Measurements from ENCODE around the gene KIDINS220.

The KIDINS220 gene

DNA sequence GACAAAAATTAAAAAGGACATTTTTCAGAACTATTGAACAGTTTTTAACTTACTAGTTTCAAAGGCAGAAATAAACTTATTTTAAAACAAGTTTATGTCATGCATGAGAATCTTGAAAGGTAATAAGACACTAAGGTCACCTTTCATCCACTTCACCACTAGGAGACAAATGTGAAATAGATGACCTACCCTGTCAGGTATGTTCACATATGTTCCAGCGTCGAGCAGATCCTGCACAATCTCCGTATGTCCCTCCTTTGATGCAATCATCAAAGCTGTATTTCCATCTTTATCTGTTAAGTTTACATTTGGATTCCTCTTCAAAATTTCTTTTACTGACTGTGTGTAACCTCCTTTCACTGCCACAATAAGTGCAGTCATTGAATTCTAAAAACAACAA is 34.7 kb downstream of the KIDINS220 start:
- DNase-seq, result no peak

DNA sequence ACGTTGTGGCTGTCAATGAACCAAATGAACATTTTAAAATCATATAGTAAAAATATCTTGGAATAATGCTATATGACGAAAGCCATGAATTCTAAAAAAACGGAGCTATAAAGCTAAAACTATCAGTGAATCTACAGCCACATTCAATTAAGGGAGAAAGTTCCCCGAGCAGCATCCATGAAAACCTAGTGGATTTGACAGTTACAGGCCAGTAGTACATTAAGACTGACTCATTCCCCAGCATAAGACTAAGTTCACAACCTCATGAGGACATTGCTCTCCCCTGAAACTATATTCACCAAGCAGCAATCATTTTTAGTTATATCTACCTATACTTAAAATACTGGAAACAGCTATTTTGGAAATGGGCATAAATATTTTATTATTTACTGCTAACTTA is 36.6 kb downstream of the KIDINS220 start:
- DNase-seq, result no peak

DNA sequence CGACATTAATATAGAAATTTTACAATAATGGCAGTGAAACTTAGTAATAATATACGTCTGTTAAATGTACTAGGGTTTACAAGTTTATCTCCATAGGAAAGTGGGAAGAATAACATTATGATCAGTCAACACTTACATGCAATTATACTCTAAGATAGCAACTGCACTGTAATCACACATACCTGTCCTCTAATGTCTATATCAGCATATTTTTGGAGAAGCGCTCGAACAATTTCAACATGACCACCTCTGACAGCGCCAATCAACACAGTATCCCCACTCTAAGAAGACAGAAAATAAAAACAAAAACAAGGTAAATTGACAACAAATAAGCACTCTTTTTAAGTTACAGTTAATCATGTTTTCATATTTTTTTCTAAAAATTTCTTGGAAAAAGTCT is 37.2 kb downstream of the KIDINS220 start:
- no peak for DNase-seq

DNA sequence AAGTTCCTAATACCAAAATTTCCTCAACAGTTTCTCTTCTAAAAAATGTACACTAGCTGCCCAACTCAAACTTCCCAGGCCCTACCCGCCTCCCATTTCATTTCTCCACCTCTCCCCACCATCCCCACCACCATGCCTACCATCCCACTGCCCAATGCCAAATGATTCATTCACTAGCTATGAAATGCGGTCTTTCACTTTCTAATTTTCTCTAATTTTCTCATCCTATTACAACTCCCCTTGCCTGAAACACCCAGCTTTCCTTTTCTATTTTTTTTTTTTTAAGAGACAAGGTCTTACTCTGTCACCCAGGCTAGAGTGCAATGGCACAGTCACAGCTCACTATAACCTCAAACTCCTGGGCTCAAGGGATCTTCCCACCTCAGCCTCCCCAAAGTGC is 38.4 kb downstream of the KIDINS220 start:
- DNase-seq, result no peak

DNA sequence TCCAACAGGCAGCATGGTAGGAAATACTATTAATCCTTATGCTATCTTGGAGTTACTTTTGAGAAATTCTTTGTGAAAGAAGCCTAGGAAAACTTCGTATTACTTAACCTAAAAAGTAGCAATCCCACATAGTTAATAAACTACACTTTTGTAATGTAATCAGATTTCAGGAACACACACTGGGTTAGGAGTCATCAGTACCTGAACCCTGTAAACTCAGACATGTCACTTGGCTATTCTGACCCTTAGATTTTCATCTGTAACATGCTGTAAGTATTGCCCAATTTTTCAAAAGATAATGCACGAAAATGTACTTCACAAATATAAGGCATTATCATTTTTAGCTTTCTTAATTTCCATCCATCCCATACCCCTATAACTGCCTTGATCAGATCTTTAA is 39.0 kb downstream of the KIDINS220 start:
- no peak for DNase-seq

DNA sequence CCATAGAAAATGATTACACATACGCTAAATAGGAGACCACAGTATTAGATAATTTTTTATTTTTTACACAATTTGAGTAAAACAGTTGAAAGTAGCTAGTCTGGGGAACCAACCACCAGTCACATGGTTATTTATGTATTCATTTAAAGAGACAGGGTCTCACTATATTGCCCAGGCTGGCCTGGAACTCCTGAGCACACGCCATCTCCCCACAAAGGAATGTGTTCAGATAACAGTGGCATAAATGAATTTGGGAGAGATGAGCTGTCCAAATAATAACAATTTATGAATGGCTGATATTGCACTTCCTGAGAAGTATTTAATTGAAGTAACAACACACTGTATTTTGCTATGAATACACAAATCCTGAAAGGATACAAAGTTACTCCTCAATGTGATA is 39.7 kb downstream of the KIDINS220 start:
- no peak for DNase-seq

DNA sequence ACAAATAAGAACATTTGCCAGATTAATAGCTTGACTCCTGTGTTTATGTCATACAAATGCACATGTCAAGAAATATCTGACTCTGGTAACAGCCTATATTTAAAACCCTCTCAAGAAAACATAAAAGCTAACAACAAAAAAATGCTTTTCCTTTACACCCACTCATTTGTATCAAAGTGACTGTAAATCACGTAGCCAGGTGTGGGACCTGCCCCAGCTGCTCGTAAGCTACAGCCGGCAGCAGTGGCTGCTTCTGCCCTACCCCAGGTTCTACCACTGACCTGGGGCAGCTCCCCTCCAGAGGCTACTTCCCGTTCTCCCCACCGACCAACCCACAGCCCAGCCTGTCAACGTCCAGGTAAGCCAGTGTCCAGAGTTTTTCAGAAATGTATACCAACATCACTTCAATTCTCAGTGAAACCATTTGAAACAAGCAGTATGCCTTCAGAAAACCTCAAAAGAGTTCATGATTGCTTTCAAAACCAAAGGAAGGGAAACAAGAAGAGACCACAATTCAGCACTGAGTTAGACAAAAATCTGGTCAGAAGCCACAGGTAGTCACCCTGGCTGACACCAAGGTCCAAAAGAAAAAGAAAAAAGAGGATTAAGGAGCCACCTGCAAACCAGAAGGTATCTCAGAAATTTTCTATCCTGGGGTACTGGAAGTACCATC is 40.4 kb downstream of the KIDINS220 start:
- DNase-seq, result no peak

DNA sequence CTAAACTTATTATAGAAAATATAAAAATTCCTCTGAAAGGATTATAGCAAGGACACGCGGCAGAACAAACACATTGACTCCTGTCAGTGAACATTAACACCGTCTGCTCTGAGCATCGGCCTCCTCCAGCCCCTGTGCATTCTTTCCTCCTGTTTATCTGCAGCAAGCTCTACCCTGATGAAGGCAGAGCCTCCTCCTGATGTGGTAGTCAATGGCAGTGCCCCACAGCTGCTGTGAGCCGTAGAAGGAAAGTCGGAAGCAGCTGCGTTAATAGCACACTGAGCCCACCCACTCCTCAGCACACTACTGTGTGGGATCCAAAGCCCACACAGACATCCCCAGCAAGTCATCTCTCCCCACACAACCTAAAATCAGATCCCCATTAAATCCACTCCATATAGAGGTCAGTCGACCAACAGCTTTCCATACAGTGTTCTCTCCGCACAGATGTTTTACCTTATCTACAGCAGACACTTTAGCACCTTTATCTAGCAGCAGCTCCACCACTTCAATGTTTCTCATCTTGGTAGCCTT is 41.0 kb downstream of the KIDINS220 start:
- no peak for DNase-seq

DNA sequence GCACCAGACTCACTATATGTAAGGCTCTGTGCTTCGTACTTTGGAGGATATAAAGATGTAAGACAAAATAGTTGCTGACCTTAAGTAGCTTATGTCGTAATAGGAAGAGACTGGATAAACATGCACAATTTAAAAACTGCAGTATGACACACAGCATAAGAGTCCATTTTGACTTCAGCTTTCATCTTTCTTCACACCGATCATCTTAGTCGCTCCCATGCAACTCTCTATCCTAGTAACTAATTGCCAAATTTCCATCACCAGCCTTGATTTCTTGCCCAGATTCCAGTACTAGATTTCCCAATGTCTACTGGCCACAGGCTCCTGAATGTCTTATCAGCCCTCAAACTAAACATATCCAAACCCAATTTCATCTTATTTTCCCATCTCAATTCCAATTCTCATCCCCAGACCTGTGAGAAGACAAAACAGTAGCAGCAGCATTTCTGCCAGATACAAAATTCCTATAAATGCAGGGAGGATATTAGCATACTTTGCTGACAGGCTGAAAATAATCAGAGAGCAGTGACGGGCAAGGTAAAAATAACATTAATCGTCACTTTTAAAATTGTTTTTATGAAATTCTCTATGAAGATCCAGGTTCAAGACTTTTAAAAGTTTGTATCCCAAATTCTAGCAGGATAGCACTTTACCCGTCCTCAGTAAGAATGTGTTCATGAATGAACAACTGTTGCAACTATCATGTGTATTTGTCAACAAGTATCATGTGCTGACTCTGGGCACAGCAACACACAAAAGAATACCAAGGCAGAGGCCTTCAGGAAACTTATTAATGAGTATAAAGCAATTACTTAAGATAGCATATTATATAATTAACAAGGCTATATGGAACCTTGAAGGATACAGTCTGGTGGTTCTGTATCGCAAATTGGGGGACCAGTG is 42.2 kb downstream of the KIDINS220 start:
- no peak for DNase-seq

DNA sequence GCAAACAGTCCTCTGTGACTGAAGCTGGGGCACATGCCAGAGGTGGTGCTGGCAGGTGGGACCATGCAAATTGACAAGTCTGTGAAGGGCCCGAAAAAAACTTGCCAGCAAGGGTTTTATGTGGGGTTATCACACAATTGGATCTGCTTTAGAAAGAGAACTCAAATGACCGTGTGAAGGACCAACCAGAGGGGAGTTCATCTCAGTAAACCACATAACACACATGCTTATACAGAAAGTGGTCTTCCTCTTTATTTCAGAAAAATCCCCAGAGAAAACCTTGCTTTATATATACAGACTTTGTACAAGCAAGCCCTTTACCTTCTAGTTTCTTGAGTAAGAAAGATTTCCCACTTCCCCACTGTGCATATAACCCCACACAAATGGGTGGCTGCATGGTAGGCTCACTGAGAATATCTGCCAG is 46.7 kb downstream of the KIDINS220 start:
- DNase-seq, result no peak

DNA sequence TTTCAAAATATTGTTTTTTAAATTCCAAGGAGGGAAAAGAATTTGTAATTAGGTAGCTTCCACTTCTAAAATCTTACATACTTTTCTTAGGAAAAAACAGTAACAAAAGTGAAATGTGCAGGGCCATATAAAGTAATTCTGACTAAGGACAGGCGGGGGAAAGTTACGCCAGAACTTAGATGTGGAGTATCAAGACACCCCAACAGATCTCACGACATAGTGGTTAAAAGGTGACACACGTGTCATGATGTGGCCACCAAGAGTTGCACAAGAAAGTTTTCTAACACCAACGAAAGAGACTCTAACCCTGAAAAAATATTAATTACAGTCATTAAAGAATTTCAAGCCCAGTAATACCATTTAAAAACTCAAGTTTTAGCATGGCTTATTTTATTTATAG is 51.0 kb downstream of the KIDINS220 start:
- DNase-seq, result no peak

DNA sequence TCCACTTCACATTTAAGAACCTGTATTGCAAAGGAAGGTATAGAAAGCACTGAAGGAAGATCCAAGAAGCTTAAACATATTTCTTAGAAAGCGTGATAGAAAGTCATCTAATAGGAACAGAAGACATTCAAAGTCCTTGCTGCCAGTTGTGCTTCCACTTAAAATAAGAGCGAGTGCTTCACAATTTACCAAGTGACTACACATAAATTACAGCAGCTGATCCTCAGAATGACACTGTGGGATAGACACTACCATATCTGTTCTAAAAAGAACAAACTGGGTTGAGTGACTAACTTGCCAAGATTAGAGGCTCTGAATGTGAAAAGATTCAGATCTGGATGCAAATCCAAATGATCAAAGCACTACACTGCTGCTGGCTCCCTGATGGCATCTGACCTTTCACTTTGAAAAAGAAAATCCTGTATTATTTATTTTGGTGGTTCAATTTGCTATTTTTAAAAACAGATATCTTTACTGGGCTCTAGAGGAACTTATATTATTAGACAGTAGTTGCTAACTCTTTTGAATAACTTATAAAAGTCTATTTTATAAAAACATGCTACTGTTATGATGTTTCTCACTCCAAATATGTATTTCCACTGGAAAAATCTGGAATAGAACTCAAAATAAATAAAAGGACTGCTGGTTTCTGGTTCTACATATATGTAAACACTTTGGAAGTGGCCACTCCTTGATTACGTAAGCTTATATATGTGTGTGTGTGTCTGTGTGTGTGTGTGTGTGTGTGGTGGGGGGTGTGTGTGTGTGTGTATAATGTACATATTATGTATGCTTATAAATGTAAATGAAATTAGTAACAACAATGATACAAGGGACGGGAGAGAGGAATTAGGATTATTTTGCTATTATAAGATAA is 57.4 kb downstream of the KIDINS220 start:
- DNase-seq, result no peak

DNA sequence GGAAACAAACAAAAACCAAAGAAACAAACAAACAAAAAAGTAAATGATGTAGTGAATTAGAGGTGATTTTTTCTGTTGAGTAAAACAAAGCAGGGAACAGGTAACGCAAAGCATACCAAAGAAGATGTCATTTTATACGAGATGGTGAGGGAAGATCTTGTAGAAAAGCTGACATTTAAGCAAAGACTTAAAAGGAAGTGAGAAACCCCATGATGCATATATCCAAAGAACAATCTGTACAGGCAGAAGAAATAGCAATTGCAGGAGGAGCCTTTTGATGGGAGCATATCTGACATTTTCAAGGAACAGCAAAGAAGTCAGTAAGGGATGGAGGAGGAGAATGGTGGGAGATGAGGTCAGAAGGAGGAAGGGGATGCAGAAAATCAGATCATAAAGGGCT is 63.0 kb downstream of the KIDINS220 start:
- no peak for DNase-seq

DNA sequence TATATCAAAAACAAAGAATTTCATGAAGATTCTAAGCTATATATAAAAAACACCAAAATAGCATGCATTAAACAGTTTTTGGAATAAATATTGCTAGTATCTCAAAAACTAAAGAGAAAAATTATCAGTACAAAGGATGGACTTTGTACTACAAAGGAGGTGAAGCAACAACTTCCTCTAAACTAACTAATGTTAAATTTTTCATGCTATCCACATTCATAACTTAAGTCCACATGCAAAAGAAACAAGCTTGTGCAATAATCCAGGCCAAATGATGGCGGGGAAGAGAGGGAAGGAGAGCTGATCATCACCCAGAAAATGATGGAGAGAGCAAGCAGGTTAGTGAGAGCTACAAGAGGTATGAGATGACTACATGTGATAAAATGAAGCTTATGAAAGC is 70.1 kb downstream of the KIDINS220 start:
- DNase-seq, result no peak

DNA sequence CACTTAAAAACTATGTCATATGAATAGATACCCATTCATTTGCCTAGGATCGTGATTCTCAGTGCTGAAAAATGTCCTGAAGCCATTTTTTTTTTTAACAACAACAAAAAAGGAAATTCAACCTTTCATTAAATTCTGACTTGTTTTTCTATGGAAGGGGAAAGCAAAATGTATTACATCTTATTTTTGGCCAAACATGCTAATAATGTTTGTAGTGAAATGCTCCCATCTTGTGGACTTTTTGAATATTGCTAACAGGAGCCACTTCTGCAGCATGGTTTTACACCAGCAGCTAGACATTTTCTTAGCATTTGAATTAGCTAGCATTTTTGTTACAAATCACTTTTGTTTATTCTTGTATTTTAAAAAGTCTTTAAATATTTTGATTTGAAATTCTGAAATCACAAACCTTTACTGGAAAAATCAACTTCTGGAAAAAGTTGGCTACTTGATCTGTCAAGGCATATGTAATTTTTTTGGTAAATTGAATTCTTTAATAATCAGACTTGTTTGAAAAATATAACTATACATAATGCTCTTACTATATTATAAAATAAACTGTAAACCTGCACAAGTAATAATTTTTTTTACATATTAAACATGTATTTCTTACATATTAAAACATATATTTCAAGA is 75.8 kb downstream of the KIDINS220 start:
- DNase-seq, result no peak

DNA sequence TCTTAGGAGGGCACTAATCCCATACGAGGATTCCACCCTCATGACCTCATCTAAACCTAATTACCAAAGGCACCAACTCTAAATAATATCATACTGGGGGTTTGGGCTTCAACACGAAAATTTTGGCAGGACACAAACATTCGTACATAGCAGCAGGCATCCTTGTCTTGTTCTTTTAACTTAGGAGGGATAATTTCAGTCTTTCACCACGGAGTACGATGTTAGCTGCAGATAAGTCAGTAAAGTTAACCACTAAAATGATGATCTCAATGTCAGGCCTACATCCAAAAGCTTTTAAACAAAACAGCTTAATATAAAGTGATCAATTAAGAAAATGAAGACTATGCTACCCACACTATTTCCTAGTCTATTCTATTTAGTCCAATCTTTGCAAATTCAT is 80.7 kb downstream of the KIDINS220 start:
- no peak for DNase-seq

DNA sequence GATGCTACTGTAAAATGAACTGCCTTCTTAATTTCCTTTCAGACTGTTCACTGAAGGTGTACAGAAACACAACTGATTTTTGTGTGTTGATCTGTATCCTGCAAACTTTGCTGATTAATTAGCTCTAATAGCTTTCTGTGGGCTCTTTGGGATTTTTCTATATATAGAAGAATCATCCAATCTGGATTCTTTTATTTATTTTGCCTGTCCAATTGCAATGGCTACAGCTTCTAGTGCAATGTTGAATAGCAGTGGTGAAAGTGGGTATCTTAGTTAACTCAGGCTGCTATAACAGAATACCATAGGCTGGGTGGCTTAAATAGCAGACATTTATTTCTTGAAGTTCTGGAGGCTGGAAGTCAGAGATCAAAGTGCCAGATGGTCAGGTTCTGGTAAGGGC is 81.2 kb downstream of the KIDINS220 start:
- DNase-seq, result no peak

DNA sequence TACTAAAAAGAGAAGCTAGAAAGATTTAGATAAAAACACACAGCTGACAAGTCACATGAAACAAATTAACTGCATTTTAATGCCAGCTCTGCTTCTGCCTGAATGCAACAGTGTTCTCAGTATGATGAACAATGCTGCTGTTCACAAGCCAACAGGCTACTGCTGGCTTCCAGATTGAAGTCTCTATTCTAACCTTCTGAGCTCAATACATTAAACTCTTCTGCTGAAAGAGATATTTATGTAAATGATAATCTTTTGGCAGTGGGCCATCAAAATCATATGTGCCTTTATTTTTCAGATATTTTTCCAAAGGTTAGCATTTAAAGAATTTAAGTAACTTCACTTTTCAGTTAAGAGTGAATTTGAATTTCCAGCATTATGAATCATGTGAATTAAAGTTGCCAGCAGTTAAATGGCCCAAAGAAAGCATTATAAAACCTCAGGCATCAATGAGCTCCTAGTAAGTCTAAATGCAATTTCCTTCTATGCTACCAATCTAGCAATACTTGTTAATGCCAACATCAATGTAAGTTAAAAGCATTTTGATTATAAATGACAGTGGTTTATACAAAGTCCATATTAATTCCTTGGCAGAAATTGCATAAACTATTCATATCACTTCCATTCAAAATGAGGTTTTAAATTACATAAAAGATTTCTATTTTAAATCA is 83.2 kb downstream of the KIDINS220 start:
- DNase-seq, result no peak

DNA sequence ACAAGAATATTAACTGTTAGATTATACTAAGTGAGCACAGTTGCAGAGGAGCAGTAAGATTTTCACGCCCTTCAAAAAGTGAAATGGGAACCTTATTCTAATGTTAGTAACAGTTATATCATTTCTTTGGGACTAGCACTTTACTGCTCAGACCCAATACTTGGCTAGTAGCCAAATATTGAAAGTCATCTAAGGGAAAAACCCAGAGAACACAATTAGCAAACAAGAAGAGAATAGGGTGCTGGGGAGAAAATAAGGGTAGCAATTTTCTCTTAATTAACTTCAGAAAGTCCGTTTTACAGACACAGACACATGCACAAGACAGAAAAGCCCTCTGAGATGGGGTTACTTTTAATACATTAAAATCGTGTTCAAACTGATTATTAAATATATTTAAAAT is 83.8 kb downstream of the KIDINS220 start:
- DNase-seq, result no peak

DNA sequence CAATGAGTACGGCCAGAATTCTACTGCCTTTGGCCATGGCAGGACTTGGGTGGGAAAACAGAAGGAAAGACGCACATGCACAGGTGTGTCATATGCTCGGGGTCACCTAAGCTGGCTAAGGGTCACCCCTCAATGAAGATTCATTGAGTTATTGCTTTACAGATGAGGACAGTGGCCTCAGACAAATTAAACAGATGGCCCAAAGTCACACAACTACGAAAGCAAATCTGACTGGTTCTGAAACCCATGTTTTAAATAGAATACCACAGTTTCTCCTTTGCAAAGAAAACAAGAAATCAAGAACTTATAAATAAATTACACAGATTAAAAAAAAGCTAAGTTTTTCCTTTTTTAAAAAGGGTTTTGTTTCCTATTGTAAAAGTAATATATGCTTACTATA is 85.0 kb downstream of the KIDINS220 start:
- no peak for DNase-seq

DNA sequence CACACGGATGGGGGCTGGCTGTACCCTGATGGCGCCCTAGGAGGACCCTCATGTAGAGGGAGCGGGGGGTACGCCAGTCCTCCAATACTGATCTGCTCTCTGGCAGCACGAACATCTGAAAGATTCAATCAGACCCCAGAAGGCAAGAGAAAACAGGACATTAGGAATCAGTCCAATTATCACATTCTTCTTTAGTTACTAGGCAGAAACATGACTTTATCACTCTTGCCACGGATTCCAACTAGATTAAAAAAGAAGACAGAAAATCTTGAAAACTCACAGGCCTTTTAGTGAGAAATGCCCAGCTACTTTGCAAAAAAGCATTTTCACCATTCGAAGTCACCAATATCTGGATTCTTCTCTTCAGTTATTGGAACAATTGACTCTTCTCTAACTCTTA is 87.2 kb downstream of the KIDINS220 start:
- no peak for DNase-seq

DNA sequence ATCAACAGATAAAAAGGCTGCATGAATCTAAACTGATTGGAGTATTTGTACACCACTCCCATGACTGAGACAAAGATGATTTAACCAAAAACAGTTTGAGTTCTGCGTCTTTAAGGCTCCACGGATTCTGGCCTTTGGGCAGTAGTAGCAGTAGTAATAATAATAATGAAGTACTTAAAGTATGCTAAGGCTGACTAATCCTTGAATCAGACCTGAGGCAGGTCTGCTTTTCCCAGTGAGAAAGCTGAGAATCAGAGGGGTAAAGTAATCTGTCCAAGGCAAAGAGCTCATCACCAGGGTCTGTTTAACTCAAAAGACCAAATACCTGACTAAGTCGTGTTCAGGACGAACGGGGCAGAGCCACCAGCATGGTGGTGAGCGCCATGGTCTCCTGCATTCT is 94.2 kb downstream of the KIDINS220 start:
- no peak for DNase-seq
